ENCODE results near the gene COBL.

COBL gene

GRCh38 chr7:51335057-51335456, 18.4 kb upstream of the COBL start:
- no peaks in the 10 kb centered on the region for H4K20me1 ChIP-seq (ENCODE audit: insufficient read depth, low read length, poor library complexity, severe bottlenecking)
- no peaks in the 10 kb centered on the region for H3K4me1 ChIP-seq (ENCODE audit: insufficient read depth, low read length, poor library complexity, severe bottlenecking)
- no peaks in the 10 kb centered on the region for H3K27me3 ChIP-seq (ENCODE audit: insufficient read depth, low read length, poor library complexity, severe bottlenecking)
- H3K9ac ChIP-seq (ENCODE audit: low read depth, low read length, poor library complexity, severe bottlenecking): no peak overlapping the region
- H3K79me2 ChIP-seq (ENCODE audit: insufficient read depth, low read length): no peaks in the 10 kb centered on the region
- H3K9me2 ChIP-seq (replicated peaks; ENCODE audit: low read depth, low read length): no peaks in the 10 kb centered on the region
- H2AFZ ChIP-seq (ENCODE audit: low read length): no peak overlapping the region
- H3K36me3 ChIP-seq (ENCODE audit: insufficient read depth, low read length): no peaks in the 10 kb centered on the region
- H3K9me3 ChIP-seq (ENCODE audit: insufficient read depth, low read depth, low read length): no peaks in the 10 kb centered on the region
- no peak for TF ChIP-seq EZH2phosphoT487 (IDR thresholded peaks at IDR 0.05; ENCODE audit: borderline replicate concordance)
- H3F3A ChIP-seq (ENCODE audit: low read depth): no peaks in the 10 kb centered on the region
- no peak overlapping the region for H3K4me2 ChIP-seq (ENCODE audit: low read depth, low read length, poor library complexity, severe bottlenecking)
- H3K4me3 ChIP-seq (ENCODE audit: low read length, poor library complexity, severe bottlenecking): no peak overlapping the region

GRCh38 chr7:51329696-51330263, 13.2 kb upstream of the COBL start:
- no peak overlapping the region for H3K4me3 ChIP-seq (ENCODE audit: low read length, poor library complexity, severe bottlenecking)
- no peak overlapping the region for H2AFZ ChIP-seq (ENCODE audit: low read length)
- H3K9me2 ChIP-seq (replicated peaks; ENCODE audit: low read depth, low read length): no peaks in the 10 kb centered on the region
- no peaks in the 10 kb centered on the region for H3K9me3 ChIP-seq (ENCODE audit: insufficient read depth, low read depth, low read length)
- no peak overlapping the region for H3K4me2 ChIP-seq (ENCODE audit: low read depth, low read length, poor library complexity, severe bottlenecking)
- H3K4me1 ChIP-seq (ENCODE audit: insufficient read depth, low read length, poor library complexity, severe bottlenecking): no peaks in the 10 kb centered on the region
- H3K36me3 ChIP-seq (ENCODE audit: insufficient read depth, low read length): no peaks in the 10 kb centered on the region
- H3K79me2 ChIP-seq (ENCODE audit: insufficient read depth, low read length): no peaks in the 10 kb centered on the region
- TF ChIP-seq EZH2phosphoT487 (IDR thresholded peaks at IDR 0.05; ENCODE audit: borderline replicate concordance): no peak
- no peak for TF ChIP-seq CTCF (conservative IDR thresholded peaks at IDR 0.05; ENCODE audit: low read length)
- no peaks in the 10 kb centered on the region for H4K20me1 ChIP-seq (ENCODE audit: insufficient read depth, low read length, poor library complexity, severe bottlenecking)
- no peaks in the 10 kb centered on the region for H3K27me3 ChIP-seq (ENCODE audit: insufficient read depth, low read length, poor library complexity, severe bottlenecking)
- H3F3A ChIP-seq (ENCODE audit: low read depth): no peaks in the 10 kb centered on the region
- H3K9ac ChIP-seq (ENCODE audit: low read depth, low read length, poor library complexity, severe bottlenecking): no peak overlapping the region

- Histone ChIP-seq H3K9me2 (replicated peaks; ENCODE audit: low read depth, low read length) (no peaks in the 10 kb centered on the region), H3K4me1 (ENCODE audit: insufficient read depth, low read length, poor library complexity, severe bottlenecking) (no peaks in the 10 kb centered on the region), H3F3A (ENCODE audit: low read depth) (no peaks in the 10 kb centered on the region), H3K36me3 (ENCODE audit: insufficient read depth, low read length) (no peaks in the 10 kb centered on the region), H3K4me2 (ENCODE audit: low read depth, low read length, poor library complexity, severe bottlenecking) (no peak overlapping the region), H2AFZ (ENCODE audit: low read length) (no peak overlapping the region), H3K79me2 (ENCODE audit: insufficient read depth, low read length) (no peaks in the 10 kb centered on the region), H3K4me3 (ENCODE audit: low read length, poor library complexity, severe bottlenecking) (no peak overlapping the region), H3K27me3 (ENCODE audit: insufficient read depth, low read length, poor library complexity, severe bottlenecking) (no peaks in the 10 kb centered on the region), H4K20me1 (ENCODE audit: insufficient read depth, low read length, poor library complexity, severe bottlenecking) (no peaks in the 10 kb centered on the region), H3K9ac (ENCODE audit: low read depth, low read length, poor library complexity, severe bottlenecking) (no peak overlapping the region), H3K9me3 (ENCODE audit: insufficient read depth, low read depth, low read length) (no peaks in the 10 kb centered on the region)
- TF ChIP-seq CTCF (conservative IDR thresholded peaks at IDR 0.05; ENCODE audit: low read length): no peak
- no peak for TF ChIP-seq EZH2phosphoT487 (IDR thresholded peaks at IDR 0.05; ENCODE audit: borderline replicate concordance)
These were observed 11.8 kb upstream of the COBL start for GRCh38 chr7:51328351-51328801.

- H3K9ac ChIP-seq (ENCODE audit: low read depth, low read length, poor library complexity, severe bottlenecking): no peak overlapping the region
- H3K9me3 ChIP-seq (ENCODE audit: insufficient read depth, low read depth, low read length): no peaks in the 10 kb centered on the region
- H3F3A ChIP-seq (ENCODE audit: low read depth): no peaks in the 10 kb centered on the region
- H3K36me3 ChIP-seq (ENCODE audit: insufficient read depth, low read length): no peaks in the 10 kb centered on the region
- no peak overlapping the region for H3K4me3 ChIP-seq (ENCODE audit: low read length, poor library complexity, severe bottlenecking)
- no peak overlapping the region for H2AFZ ChIP-seq (ENCODE audit: low read length)
- H3K27me3 ChIP-seq (ENCODE audit: insufficient read depth, low read length, poor library complexity, severe bottlenecking): no peaks in the 10 kb centered on the region
- no peaks in the 10 kb centered on the region for H3K4me1 ChIP-seq (ENCODE audit: insufficient read depth, low read length, poor library complexity, severe bottlenecking)
- no peak for TF ChIP-seq EZH2phosphoT487 (IDR thresholded peaks at IDR 0.05; ENCODE audit: borderline replicate concordance)
- H3K79me2 ChIP-seq (ENCODE audit: insufficient read depth, low read length): no peaks in the 10 kb centered on the region
- no peaks in the 10 kb centered on the region for H3K9me2 ChIP-seq (replicated peaks; ENCODE audit: low read depth, low read length)
- no peak overlapping the region for H3K4me2 ChIP-seq (ENCODE audit: low read depth, low read length, poor library complexity, severe bottlenecking)
- H4K20me1 ChIP-seq (ENCODE audit: insufficient read depth, low read length, poor library complexity, severe bottlenecking): no peaks in the 10 kb centered on the region
These were observed 10.7 kb upstream of the COBL start for GRCh38 chr7:51327287-51327717.

Measured in Loucy (cell line).